NCI-H345 treated with DMSO at 0.1 percent for 48 hours (cell line): Measurements from ENCODE around the gene ENPP3.

Source experiments
- DNase-seq: peaks from one replicate; lab custom pipeline; 2025; ENCODE audit not compliant: unreplicated experiment; lab: John Stamatoyannopoulos, UW

ENPP3 gene

DNA sequence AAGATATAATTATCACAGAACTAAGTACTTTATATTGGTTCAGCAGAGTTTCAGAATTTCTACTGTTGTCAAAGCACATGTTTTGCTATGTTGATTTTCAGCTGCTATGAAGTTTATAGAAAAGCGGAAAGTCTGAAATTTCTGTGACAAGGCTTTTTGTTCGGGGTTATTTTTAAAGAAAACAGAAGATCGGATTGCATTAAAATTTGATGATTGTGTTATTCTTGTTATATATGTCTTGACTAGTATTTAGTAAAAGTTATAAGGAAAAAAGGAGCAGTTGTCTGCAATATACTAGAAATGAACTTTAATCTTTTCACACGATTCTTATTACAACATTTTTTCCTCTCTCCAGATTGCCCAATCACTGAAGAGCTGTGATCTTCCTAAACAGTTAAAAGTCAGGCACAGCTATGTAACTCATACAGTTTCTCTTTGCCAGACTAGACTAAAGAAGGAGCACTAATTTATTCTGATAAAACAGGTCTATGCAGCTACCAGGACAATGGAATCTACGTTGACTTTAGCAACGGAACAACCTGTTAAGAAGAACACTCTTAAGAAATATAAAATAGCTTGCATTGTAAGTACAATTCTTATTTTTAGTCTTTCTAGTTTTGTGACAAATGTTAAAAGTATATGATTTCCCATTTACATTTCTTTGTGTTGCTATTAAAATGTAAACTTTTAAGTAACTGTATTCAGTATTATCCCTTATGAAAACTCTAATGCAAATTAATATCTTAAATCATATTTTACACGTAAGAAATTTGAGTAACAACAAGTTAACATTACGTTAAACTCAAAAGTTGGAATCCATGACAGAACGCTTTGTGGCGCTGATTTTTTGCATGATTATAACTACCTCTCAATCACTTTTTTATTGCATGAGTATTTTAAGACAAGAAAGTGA is at the start of gene ENPP3:
Gene ENPP3, plus strand, starts transcription at position 423 of the 913 bp plus-strand sequence. Its CDS starts 83 bp downstream, at position 506.
- DNase-seq = no peak

- DNase-seq = no peak
Observed at GRCh38 chr6:131587909-131588308, 49.2 kb upstream of the ENPP3 start.

GRCh38 chr6:131588643-131589042 is 48.5 kb upstream of the ENPP3 start:
- DNase-seq = no peak

- no peak for DNase-seq
Observed at GRCh38 chr6:131592935-131593334, 44.2 kb upstream of the ENPP3 start.

- DNase-seq = no peak
Observed at GRCh38 chr6:131594074-131594473, 43.0 kb upstream of the ENPP3 start.

- DNase-seq = no peak
Observed at GRCh38 chr6:131597446-131597845, 39.7 kb upstream of the ENPP3 start.

- DNase-seq = no peak
Observed at GRCh38 chr6:131600716-131601115, 36.4 kb upstream of the ENPP3 start.

GRCh38 chr6:131602781-131603312 is 34.3 kb upstream of the ENPP3 start:
- no peak for DNase-seq

DNA sequence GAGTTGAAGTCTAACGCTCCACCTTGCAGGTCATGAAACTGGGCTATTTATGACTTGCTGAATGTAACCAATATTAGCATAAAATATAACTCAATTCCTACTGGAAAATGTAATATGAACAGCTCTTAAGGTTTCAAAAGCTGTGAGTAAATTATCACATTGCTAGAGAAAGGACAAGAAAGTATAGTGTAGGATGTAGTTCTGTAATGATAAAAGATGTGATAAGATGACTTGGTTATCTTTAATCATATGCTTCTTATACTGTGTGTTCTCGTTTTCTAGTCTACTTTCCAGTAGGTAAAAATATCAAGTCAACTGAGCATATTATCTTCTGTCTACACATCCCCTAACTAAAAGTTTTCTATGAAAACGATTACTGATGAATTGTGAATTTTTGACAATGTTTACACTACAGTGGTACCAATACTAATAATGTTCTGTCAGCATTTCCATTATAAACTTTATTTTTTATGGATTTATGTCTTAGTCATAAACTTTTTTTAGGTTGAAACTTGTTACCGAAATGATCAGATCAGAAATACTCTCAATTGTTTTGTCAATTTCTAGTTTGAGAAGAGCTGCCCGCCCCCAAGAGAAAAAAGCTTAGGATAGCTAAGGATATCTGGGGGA is 23.7 kb upstream of the ENPP3 start:
- no peak for DNase-seq

- DNase-seq = no peak
Observed at GRCh38 chr6:131615275-131615674, 21.8 kb upstream of the ENPP3 start.

- DNase-seq = peak; percentile 87
Observed at GRCh38 chr6:131627724-131628682, 9.1 kb upstream of the ENPP3 start, which contains the start of gene MED23. MED23 (minus strand) TSS chr6:131628242; CDS start chr6:131628049, 193 bp downstream.

DNA sequence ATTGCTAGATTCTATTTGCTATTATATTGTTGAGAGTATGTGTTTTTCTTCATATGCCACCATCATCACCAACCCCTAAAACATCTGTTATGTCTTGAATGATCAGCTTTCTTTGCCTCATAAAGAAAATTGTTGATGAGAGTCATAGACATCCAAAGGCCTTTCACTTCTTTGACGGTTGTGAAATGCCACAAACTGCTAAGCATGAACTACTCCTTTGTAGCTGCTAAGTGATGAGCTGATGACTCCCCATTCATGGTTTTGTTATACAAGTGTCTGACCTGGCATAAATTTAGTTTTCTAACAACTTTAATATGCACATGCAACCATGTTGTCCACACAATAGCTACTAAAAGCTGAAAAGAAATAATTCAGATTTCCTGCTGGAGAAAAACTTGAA is 8.4 kb upstream of the ENPP3 start:
- DNase-seq = no peak

- DNase-seq = no peak
Observed at GRCh38 chr6:131629651-131630050, 7.5 kb upstream of the ENPP3 start.

DNA sequence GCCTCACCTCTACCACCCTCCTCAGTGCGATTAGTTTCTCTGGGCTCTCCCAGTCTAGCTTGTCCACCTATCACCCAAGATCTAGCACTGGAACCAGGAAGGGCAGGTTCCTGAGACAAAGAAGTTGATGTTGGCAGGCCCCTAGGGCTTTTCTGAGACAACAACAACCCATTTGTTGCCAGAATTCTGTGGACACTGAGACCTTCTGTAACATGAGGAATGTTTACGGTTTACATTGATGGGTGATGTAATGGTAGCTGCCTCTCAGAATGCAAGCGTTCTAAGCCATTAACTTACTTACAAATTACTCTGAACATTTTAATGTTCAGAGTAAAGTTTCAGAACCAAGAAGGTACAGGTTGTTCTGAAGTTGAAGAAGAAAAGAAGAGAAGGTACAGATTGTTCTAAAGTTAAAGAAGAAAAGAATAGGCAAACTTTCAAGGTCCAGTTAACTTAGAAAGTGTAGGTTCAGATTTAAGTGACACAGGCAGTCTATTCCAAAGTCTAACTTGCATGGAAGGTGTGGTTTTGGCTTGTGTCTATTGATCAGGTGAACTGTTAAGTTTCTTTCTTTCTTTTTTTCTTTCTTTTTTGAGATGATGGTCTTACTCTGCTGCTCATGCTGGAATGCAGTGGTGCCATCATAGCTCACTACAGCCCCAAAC is 5.3 kb upstream of the ENPP3 start:
- DNase-seq = no peak

DNA sequence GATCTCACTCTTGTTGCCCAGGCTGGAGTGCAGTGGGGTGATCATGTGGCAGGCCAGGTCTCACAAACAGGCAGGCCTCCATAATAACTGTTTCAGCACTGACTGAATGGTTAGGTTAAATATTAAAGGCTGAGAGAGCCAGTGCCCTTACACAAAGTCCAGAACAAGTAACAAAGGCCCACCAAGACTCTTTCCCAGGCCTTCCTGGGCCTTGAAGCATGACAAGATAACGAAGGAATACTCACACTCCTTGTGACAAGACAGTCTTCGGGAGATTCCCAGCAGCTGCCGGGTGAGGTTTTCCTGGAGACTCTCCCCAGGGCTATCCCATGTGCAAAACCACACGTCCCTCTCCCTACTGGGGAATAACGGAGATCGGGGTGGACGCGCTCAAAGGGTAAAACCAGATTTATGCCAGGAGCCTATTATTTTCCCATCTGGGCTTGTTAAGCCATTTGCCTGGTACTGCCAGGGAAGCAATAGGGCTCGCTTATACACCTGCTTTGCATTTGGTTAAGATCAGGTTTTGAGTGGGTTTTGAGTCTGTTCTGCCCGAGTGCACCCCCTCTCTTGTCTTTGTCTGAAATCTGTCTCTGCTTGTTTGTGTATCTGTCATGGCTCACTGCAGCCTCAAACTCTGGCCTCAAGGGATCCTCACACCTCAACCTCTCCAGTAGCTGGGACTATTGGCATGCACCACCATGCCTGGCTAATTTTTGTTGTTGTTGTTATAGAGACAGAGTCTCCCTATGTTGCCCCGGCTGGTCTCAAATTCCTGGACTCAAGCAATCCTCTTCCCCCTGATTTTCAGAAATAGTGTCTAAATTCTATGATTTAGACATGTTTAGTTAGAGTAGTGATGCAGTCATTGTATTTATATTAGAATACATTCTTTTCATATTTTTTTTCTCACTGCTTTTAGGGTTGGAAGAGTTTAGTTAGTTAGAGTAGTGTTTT is 1.4 kb upstream of the ENPP3 start:
- DNase-seq = peak; percentile 75

DNA sequence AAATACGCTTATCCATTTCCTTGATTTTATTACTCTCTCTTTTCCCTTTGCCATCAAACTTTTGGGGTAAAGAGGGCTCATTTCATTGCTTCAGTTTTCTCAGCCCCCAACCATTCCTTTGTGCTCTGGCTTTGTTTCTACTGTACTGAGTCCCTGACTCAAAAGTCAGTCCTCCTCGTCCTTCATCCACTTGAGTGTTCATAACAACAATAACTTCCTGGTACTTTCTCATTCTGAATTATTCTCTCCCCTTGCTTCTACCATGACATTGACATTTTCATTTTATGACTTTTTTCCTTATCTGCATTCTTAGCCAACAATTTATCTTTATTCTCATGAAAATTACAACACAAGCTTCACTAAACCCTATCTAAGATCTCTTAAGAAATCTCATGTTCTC is 911 bp downstream of the ENPP3 start:
- no peak for DNase-seq

- DNase-seq = no peak
Observed at GRCh38 chr6:131640100-131640499, 3.0 kb downstream of the ENPP3 start.

DNA sequence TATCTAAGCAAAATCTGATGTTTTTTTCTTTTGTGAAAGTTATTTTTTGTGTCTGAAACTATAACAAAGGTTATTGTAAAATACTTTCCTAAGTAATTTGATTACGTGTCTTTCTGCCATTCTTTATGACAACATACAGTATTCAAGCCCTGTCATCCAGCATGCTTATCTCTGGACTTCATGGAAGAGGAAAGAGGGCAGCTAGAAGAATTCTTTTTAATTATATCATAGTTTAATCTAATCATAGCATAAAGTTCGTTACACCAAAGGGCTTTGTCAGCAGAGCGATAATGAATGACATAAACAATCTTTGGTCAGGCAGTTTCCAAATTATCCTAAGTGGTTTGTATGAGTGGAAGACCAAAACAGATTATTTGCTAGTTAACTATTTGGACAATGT is 3.5 kb downstream of the ENPP3 start:
- no peak for DNase-seq

DNA sequence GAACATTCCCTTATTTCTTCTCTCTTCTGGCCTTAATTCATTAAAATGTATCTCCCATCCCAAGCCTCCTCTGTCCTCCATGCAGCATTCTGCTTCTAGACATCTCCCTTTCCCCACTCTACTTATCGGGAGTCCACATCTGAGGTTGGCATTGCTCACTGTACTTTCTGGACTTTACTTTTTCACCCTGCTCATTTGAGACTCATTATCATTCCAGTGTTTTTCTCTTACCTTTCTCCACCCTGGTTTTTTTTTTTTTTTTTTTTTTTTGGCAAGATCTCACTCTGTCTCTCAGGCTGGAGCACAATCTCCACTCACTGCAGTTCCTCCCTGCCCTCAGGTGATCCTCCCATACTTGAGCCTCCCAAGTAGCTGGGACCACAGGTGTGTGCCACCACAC is 4.5 kb downstream of the ENPP3 start:
- DNase-seq = no peak
